ENCODE data around the gene CALHM3. TPM values are rescaled to one million over a fixed set of nuclear protein-coding genes. Genes with fewer than 3 reads are reported as not detected.

The CALHM3 gene
- polyA plus RNA-seq, 1 donor: 0.13 TPM

GRCh38 chr10:103474077-103474476, 5.0 kb downstream of the CALHM3 start:
- Histone ChIP-seq H3K27me3 (ENCODE audit: control insufficient read depth, insufficient read depth, low read length) (no peaks in the 10 kb centered on the region), H3K9me3 (ENCODE audit: control insufficient read depth, low read depth, low read length) (peaks cover 4% of the 10 kb centered on the region), H3K4me1 (ENCODE audit: control insufficient read depth, insufficient read depth, low read length) (no peaks in the 10 kb centered on the region), H3K4me3 (ENCODE audit: low read length) (no peak overlapping the region), H3K36me3 (ENCODE audit: control insufficient read depth, insufficient read depth, low read length) (no peaks in the 10 kb centered on the region), H3K27ac (ENCODE audit: low read length) (no peak overlapping the region)
- 94% methylated on average over 3 of the region's 3 CpGs for WGBS (ENCODE audit: insufficient coverage, low lambda C conversion rate)
- no peak for DNase-seq

GRCh38 chr10:103473261-103473671, 5.8 kb downstream of the CALHM3 start:
- WGBS (ENCODE audit: insufficient coverage, low lambda C conversion rate): no CpG with 5 or more reads among the region's 32 CpGs
- peaks cover 4% of the 10 kb centered on the region for H3K9me3 ChIP-seq (ENCODE audit: control insufficient read depth, low read depth, low read length)
- H3K4me1 ChIP-seq (ENCODE audit: control insufficient read depth, insufficient read depth, low read length): no peaks in the 10 kb centered on the region
- H3K4me3 ChIP-seq (ENCODE audit: low read length): no peak overlapping the region
- H3K27me3 ChIP-seq (ENCODE audit: control insufficient read depth, insufficient read depth, low read length): no peaks in the 10 kb centered on the region
- H3K36me3 ChIP-seq (ENCODE audit: control insufficient read depth, insufficient read depth, low read length): no peaks in the 10 kb centered on the region
- no peak for DNase-seq
- H3K27ac ChIP-seq (ENCODE audit: low read length): no peak overlapping the region

GRCh38 chr10:103472005-103472404, 7.0 kb downstream of the CALHM3 start:
- H3K4me1 ChIP-seq (ENCODE audit: control insufficient read depth, insufficient read depth, low read length): no peaks in the 10 kb centered on the region
- DNase-seq: no peak
- peaks cover 4% of the 10 kb centered on the region for H3K9me3 ChIP-seq (ENCODE audit: control insufficient read depth, low read depth, low read length)
- whole genome bisulfite sequencing (ENCODE audit: insufficient coverage, low lambda C conversion rate): no CpG with 5 or more reads among the region's 2 CpGs
- no peaks in the 10 kb centered on the region for H3K27me3 ChIP-seq (ENCODE audit: control insufficient read depth, insufficient read depth, low read length)
- no peaks in the 10 kb centered on the region for H3K36me3 ChIP-seq (ENCODE audit: control insufficient read depth, insufficient read depth, low read length)
- H3K4me3 ChIP-seq (ENCODE audit: low read length): no peak overlapping the region
- no peak overlapping the region for H3K27ac ChIP-seq (ENCODE audit: low read length)

- Histone ChIP-seq H3K4me3 (ENCODE audit: low read length) (no peak overlapping the region), H3K27me3 (ENCODE audit: control insufficient read depth, insufficient read depth, low read length) (no peaks in the 10 kb centered on the region), H3K27ac (ENCODE audit: low read length) (no peak overlapping the region), H3K9me3 (ENCODE audit: control insufficient read depth, low read depth, low read length) (peaks cover 4% of the 10 kb centered on the region), H3K4me1 (ENCODE audit: control insufficient read depth, insufficient read depth, low read length) (no peaks in the 10 kb centered on the region), H3K36me3 (ENCODE audit: control insufficient read depth, insufficient read depth, low read length) (no peaks in the 10 kb centered on the region)
- no CpG with 5 or more reads among the region's 14 CpGs for WGBS (ENCODE audit: insufficient coverage, low lambda C conversion rate)
- no peak for DNase-seq
Observed at GRCh38 chr10:103470761-103471653, 8.0 kb downstream of the CALHM3 start.

- Histone ChIP-seq H3K9me3 (ENCODE audit: control insufficient read depth, low read depth, low read length) (peaks cover 4% of the 10 kb centered on the region), H3K27ac (ENCODE audit: low read length) (no peak overlapping the region), H3K36me3 (ENCODE audit: control insufficient read depth, insufficient read depth, low read length) (no peaks in the 10 kb centered on the region), H3K4me3 (ENCODE audit: low read length) (no peak overlapping the region), H3K4me1 (ENCODE audit: control insufficient read depth, insufficient read depth, low read length) (no peaks in the 10 kb centered on the region), H3K27me3 (ENCODE audit: control insufficient read depth, insufficient read depth, low read length) (no peaks in the 10 kb centered on the region)
- WGBS (ENCODE audit: insufficient coverage, low lambda C conversion rate): 10% methylated on average over 2 of the region's 5 CpGs
- no peak for DNase-seq
Observed at GRCh38 chr10:103469201-103469600, 9.8 kb downstream of the CALHM3 start.

- Histone ChIP-seq H3K4me1 (ENCODE audit: control insufficient read depth, insufficient read depth, low read length) (no peaks in the 10 kb centered on the region), H3K27ac (ENCODE audit: low read length) (no peak overlapping the region), H3K27me3 (ENCODE audit: control insufficient read depth, insufficient read depth, low read length) (no peaks in the 10 kb centered on the region), H3K4me3 (ENCODE audit: low read length) (no peak overlapping the region), H3K9me3 (ENCODE audit: control insufficient read depth, low read depth, low read length) (no peaks in the 10 kb centered on the region), H3K36me3 (ENCODE audit: control insufficient read depth, insufficient read depth, low read length) (no peaks in the 10 kb centered on the region)
- DNase-seq: no peak
- 82% methylated on average over 5 of the region's 7 CpGs for WGBS (ENCODE audit: insufficient coverage, low lambda C conversion rate)
Observed at GRCh38 chr10:103467406-103467805, 11.6 kb downstream of the CALHM3 start.

- no peak overlapping the region for H3K27ac ChIP-seq (ENCODE audit: low read length)
- H3K4me3 ChIP-seq (ENCODE audit: low read length): no peak overlapping the region
- H3K36me3 ChIP-seq (ENCODE audit: control insufficient read depth, insufficient read depth, low read length): no peaks in the 10 kb centered on the region
- 60% methylated on average over 1 of the region's 3 CpGs for WGBS (ENCODE audit: insufficient coverage, low lambda C conversion rate)
- no peak for DNase-seq
- no peaks in the 10 kb centered on the region for H3K9me3 ChIP-seq (ENCODE audit: control insufficient read depth, low read depth, low read length)
- no peaks in the 10 kb centered on the region for H3K4me1 ChIP-seq (ENCODE audit: control insufficient read depth, insufficient read depth, low read length)
- no peaks in the 10 kb centered on the region for H3K27me3 ChIP-seq (ENCODE audit: control insufficient read depth, insufficient read depth, low read length)
Observed at GRCh38 chr10:103466734-103467133, 12.3 kb downstream of the CALHM3 start.

GRCh38 chr10:103465411-103466179, 13.4 kb downstream of the CALHM3 start:
- Histone ChIP-seq H3K4me3 (ENCODE audit: low read length) (no peak overlapping the region), H3K4me1 (ENCODE audit: control insufficient read depth, insufficient read depth, low read length) (no peaks in the 10 kb centered on the region), H3K9me3 (ENCODE audit: control insufficient read depth, low read depth, low read length) (no peaks in the 10 kb centered on the region), H3K36me3 (ENCODE audit: control insufficient read depth, insufficient read depth, low read length) (no peaks in the 10 kb centered on the region), H3K27me3 (ENCODE audit: control insufficient read depth, insufficient read depth, low read length) (no peaks in the 10 kb centered on the region), H3K27ac (ENCODE audit: low read length) (no peak overlapping the region)
- DNase-seq: no peak
- WGBS (ENCODE audit: insufficient coverage, low lambda C conversion rate): 75% methylated on average over 1 of the region's 14 CpGs

- WGBS (ENCODE audit: insufficient coverage, low lambda C conversion rate): 72% methylated on average over 2 of the region's 4 CpGs
- no peak overlapping the region for H3K27ac ChIP-seq (ENCODE audit: low read length)
- no peak for DNase-seq
- H3K27me3 ChIP-seq (ENCODE audit: control insufficient read depth, insufficient read depth, low read length): no peaks in the 10 kb centered on the region
- H3K9me3 ChIP-seq (ENCODE audit: control insufficient read depth, low read depth, low read length): no peaks in the 10 kb centered on the region
- H3K36me3 ChIP-seq (ENCODE audit: control insufficient read depth, insufficient read depth, low read length): no peaks in the 10 kb centered on the region
- H3K4me1 ChIP-seq (ENCODE audit: control insufficient read depth, insufficient read depth, low read length): no peaks in the 10 kb centered on the region
- H3K4me3 ChIP-seq (ENCODE audit: low read length): no peak overlapping the region
Observed at GRCh38 chr10:103463499-103463898, 15.5 kb downstream of the CALHM3 start.

GRCh38 chr10:103459615-103460014, 19.4 kb downstream of the CALHM3 start:
- H3K36me3 ChIP-seq (ENCODE audit: control insufficient read depth, insufficient read depth, low read length): no peaks in the 10 kb centered on the region
- H3K9me3 ChIP-seq (ENCODE audit: control insufficient read depth, low read depth, low read length): peaks cover 2% of the 10 kb centered on the region
- DNase-seq: no peak
- no CpG with 5 or more reads among the region's 4 CpGs for WGBS (ENCODE audit: insufficient coverage, low lambda C conversion rate)
- H3K4me1 ChIP-seq (ENCODE audit: control insufficient read depth, insufficient read depth, low read length): no peaks in the 10 kb centered on the region
- no peaks in the 10 kb centered on the region for H3K27me3 ChIP-seq (ENCODE audit: control insufficient read depth, insufficient read depth, low read length)
- no peak overlapping the region for H3K4me3 ChIP-seq (ENCODE audit: low read length)
- no peak overlapping the region for H3K27ac ChIP-seq (ENCODE audit: low read length)

All from large intestine (tissue), 3 donors.